ENCODE results near the gene BRINP3.

Gene BRINP3

DNA sequence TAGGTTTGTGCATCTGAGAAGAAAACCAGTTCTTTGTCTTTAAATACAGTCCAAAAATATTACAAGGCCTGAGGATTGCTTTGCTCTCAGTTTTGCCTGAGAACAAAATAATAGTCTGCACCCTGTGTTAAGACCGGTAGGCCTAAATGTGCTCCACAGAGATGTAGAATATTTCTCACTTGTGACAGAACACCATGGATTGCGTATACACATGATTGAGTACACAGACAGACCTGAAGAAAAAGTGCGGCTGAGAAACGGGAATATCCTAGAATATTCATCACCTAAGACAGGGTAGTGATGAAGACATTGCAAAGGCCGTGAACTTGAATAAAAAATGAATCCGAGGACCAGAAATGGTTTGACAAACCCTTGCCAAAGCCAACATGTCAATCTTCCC is 155.4 kb downstream of the BRINP3 start:
- DNase-seq (ENCODE audit: low spot score) = no peak

DNA sequence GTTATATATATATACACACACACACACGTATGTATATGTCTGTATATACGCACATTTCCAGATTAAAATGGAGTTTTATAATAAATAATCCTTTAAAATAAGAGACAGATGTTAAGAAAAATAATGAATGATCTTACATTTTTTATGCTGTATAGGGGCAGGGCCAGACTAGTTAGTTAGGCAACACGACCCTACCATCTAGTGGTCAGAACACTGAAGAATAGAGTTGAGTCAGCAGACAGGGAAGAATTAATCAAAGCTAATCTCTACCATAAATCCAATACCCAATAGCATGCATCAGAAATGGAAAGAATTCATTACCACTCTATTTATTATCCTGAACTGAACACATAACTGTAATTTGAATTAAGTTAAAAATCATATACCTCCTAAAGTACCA is 156.7 kb downstream of the BRINP3 start:
- DNase-seq (ENCODE audit: low spot score) = no peak

DNA sequence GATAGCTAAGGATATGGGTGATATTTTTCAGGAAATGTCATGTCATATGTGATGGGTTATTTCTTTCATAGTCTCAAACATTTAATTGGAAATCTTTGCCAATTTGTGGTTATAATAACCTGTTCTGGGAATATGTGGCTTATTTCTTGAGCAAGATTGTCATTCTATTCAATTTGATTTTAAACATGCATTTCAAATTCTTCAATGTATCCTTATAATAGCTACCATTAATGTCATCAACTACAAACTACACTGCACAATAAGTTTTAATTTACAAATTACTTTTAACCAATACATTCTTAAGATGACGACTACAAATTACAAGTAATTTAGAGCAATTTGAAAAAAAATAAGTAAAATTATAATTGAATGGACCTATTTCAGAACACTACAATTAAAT is 164.9 kb downstream of the BRINP3 start:
- no peak for DNase-seq (ENCODE audit: low spot score)

DNA sequence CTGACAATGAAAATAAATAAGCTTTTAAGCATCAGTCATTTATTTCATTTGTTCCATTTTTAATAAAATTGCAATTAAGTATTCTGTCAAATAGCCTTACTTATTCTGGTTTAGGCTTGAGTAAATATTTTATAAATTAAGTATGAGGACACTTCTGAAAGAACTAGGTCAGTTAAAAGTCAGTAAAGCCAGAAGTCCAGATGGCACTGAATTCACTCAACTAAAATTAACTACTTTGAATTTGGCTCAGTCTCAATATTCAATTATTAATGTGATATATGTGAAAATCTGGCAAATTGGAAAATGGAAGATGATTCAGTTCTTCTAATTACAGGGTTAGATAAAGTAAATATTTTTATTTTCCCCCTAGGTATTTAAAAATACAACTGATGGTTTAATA is 174.2 kb downstream of the BRINP3 start:
- no peak for DNase-seq (ENCODE audit: low spot score)

DNA sequence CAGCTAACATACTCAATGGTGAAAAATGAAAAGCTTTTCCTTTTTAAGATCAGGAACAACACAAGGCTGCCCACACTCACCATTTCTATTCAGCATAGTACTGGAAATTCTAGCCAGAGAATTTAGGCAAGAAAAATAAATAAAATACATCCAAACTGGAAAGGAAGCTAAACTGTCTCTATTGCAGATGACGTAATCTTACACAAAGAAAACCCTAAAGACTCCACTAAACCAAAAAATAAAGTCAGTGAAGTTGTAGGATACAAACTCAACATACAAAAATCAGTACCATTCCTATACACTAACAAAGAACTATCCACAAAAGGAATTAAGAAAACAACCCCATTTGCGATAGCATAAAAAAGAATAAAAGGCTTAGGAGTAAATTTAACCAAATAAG is 181.2 kb downstream of the BRINP3 start:
- DNase-seq (ENCODE audit: low spot score) = no peak

DNA sequence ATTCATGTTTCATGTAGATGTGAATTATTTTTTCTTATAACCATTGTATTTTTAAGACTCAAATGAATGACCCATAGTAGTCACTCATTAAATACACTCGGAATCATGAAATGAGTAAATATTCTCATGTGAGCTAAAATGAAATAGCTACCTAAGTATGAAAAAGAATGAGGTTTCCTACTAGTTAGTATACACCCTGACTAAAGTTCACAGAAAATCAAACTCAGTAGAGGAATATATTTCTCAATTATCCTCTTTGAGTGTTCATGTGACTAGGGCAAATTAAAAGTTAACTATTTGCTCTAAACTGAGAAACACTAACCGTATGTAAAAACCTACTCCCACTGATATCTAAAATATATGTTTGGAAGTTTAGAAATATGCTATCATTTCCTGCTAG is 187.8 kb downstream of the BRINP3 start:
- no peak for DNase-seq (ENCODE audit: low spot score)

DNA sequence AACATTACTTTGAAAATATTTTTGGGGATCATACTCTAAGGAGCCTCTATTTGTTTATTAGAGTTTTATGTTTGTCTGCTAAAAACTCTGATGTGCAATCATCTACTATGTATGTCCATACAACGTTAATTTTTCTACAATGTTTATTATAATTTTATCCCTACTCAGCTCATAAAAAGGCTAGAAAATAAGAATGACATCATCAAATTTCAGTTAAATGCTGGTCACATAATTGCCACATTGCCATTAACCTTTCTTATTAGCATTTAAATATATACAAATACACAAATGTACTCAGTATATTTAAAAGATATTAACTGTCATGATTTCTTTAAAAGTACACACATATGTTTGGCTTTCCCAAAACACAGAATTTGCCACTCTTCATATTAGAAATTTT is 191.6 kb downstream of the BRINP3 start:
- no peak for DNase-seq (ENCODE audit: low spot score)

DNA sequence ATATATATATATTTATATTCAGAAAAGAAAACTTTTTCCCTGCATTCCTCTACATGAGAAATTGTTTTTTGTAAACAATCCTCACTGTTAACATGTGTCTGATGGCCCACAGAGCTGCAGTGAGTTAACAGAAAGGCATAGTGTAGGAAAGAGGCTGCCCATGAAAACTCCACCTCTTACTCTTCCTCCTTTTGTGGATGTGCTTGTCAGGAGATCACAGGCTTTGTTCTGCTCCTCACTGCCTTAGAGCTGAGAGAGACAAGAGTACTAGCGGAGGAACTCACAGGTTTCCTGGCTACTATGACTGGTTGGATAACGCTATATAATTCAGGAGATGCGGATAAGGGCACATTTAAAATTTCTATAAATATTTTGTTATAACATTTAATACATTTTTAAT is 200.6 kb downstream of the BRINP3 start:
- DNase-seq (ENCODE audit: low spot score) = no peak

DNA sequence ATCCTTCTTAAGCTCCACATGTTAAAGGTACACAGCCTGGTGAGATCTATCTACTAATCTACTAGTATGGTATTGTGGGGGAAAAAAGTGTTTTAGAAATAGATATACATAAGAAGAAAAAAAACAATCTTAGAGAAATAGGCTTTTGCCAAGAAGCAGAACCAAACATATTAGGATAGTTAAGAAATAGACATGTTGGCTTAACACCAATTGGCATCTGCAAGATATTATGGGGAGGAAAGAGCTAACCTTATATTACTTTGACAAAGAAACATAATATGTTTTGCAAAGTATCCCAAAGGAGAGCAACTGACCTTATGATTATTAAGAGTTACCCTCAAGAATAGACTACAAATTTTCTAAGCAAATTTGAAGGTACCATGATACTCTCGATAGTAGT is 202.9 kb downstream of the BRINP3 start:
- no peak for DNase-seq (ENCODE audit: low spot score)

DNA sequence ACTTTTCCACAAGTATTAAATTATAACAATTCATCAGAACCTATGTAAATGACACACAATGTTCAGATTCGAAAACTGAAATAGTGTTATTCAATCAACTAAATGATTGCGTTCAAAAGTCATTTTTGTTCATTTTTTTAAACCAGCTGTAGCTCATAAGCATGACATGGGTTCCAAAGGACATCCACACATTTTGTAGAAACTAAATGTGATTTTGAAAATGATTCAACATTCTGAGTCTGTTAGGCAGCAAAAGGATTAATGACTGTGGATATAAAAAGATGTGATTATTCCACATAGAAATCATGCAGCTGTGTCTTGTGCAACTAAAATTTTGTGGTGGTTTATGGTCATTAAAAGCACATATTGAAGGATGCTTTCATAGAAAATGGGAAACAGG is 204.5 kb downstream of the BRINP3 start:
- no peak for DNase-seq (ENCODE audit: low spot score)

DNA sequence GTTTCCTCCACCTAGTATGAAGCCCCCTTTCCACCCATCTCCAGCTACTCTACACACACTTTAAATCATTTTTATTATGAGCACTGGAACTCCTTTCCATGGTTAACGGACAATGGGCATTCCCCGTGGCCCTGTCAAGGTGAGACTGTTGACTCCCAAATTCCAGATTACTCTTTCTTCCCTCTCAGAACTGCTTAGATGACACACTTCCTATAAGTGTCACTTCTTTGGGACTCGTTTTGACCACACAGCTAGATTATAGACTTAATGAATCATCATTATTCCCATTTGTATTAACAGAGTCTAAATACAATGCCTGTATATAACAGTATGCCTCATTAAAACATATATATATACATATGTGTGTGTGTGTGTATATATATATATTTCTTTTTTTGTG is 215.1 kb downstream of the BRINP3 start:
- DNase-seq (ENCODE audit: low spot score) = no peak

DNA sequence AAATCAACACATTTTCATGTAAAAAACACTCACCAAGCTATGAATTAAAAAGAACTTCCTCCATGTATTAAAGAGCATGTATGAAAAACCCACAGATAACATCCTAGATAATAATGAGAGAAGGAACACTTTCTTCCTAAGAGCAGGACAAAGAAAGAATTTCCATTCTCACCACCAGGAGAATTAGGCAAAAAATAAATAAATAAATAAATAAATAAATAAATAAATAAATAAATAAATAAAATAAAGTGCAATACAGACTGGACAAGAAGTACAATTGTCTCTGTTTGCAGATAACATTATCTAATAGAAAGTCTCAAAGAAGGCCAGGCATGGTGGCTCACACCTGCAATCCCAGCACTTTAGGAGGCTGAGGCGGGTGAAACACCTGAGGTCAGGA is 218.2 kb downstream of the BRINP3 start:
- DNase-seq (ENCODE audit: low spot score) = no peak

DNA sequence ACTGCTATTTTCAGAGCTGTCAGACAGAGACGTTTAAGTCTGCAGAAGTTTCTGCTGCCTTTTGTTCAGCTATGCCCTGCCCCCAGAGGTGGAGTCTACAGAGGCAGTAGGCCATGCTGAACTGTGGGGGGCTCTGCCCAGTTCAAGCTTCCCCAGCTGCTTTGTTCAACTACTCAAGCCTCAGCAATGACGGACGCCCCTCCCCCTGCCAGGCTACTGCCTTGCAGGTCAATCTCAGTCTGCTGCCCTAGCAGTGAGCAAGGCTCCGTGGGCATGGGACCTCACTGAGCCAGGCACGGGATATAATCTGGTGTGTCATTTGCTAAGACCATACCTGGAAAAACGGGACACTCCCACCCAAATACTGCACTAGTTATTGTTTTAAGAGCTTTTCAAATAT is 219.7 kb downstream of the BRINP3 start:
- no peak for DNase-seq (ENCODE audit: low spot score)

DNA sequence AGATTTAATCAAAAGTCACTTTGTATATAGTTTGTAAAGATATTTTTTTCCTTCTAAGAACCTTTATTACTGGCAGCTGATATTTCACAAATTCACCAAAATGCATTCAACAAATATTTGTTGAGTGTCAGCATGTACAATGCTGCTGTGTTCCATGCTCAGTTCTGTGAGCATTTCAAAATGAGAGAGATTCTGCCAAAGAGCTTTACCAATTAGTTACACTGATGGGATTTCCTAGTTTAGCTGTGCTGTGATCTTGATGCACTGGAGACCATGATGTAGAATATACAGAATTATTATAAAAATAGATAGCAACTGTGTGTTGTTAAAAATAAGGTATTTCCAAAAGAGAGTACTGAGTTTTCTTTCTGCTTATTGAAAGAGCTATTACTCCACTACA is 225.6 kb downstream of the BRINP3 start:
- no peak for DNase-seq (ENCODE audit: low spot score)

DNA sequence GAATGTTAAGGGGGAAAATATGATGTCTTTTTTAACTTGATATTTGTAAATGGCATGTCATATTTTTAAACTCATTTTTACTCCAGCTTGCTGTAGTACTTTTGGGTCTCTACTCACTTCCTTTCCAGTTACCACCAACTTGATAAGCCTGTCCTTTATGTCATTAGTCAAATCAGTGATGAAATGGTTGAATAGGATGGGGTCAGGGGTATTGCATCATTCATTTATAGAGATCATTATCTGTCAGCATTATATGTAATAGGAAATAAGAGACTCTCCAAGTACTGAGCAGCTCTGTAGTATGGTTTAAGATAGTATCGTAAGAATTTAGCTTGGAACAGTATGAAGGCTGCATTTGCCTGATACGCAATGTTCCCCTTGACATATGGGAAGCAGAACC is 227.3 kb downstream of the BRINP3 start:
- no peak for DNase-seq (ENCODE audit: low spot score)

DNA sequence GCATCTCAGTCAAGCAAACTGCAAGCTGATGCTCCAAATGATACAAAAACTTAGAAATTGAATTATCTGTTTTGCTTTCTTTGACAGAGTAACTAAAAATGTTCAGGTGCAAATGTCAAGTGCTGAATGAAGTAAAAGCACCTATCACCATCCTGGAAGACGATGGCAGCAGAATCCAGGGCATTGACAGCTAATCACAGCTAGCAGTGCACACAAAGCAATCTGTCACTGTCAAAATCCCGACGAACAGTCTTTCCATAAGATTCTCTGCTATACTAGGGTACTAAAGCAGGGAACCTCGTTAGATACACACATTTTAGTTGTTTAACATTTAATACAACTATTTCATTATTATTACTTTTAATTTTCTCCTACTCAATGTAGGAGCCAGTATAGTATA is 233.3 kb downstream of the BRINP3 start:
- DNase-seq (ENCODE audit: low spot score) = no peak

DNA sequence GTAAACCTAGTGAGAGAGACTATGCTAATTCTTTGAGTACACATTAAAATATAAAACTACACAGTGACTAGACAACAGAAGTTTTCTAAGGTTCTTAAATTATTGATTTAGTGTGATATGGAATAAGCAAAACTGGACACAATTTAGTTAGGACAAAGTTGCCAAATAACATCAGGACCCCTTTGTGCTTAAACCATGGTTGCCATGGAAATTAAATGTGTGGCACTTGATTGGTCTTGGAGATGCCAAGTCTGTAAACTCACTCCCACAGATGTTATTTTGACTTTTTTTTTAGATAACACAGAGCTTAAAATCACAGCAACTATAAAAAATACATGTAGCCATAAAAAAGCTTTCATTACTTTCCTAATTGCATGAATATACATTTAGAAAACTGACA is 234.6 kb downstream of the BRINP3 start:
- no peak for DNase-seq (ENCODE audit: low spot score)

DNA sequence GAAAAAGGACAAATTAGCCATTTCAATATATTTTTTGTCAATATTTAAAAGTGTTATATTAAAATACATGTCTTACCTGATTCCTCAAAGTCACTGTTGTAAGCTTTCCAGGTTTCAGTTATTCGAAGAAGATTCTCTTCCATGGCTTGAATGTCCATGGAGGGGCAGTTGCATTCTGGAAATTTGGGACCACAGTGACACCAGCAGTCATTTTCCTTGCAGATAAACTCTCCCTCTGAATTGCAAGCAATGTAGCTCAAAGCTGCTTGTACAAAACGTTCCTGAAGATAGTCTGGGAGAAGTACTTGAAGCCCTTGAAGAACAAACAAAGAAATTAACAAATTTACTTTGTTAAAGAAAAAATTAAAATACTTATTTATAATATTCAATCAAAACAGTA is 251.7 kb downstream of the BRINP3 start:
- no peak for DNase-seq (ENCODE audit: low spot score)

DNA sequence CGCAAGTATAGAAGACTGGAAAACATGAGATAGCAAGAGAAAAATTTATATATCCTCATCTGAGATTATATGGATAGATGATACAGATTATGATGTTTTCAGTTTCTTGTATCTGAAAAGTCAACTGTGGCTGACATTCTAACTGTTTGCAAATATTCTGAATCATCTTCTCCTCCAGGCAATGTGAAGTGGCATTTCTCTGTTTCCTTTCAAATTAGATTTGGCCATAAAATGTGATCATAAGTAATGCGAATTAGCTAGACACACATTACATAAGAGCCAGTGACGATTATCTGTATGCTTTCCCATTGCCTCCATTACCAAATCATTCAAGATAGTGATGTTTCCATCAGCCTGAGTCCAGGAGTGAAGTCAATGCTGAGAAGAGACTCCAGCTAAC is 265.2 kb downstream of the BRINP3 start:
- DNase-seq (ENCODE audit: low spot score) = no peak

DNA sequence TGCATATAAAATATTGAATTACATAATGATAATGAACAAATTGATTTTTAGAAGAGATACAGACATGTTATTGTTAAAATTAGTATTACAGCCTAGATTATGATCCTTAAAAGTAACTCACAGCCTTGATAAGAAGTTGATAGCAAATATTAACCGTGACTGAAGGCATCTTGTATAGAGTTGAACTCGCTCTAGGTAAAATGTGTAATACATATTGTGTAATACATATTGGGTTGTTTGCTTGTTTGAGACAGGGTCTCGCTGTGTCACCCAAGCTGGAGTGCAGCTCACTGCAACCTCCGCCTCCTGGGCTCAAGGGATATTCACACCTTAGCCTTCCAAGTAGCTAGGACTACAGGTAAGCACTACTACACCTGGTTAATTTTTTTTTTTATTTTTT is 269.9 kb downstream of the BRINP3 start:
- DNase-seq (ENCODE audit: low spot score) = no peak

DNA sequence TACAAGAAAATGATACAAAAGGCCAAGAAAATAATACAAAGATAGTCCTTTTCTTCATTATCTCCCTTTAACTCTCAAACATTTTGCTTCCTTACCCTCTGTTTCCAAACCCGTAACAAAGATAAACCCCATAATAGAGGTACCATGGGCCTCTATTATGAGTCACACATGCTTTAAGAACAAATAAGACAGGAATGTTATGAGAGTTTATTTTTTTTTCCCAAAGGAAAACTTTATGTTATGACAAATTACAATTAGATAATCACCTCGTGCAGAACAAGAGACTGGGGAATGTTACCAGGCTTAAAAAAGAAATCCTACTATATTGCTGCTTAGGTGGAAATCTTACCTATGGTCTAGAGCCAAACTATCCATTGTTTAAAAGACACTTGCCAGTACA is 272.0 kb downstream of the BRINP3 start:
- no peak for DNase-seq (ENCODE audit: low spot score)

DNA sequence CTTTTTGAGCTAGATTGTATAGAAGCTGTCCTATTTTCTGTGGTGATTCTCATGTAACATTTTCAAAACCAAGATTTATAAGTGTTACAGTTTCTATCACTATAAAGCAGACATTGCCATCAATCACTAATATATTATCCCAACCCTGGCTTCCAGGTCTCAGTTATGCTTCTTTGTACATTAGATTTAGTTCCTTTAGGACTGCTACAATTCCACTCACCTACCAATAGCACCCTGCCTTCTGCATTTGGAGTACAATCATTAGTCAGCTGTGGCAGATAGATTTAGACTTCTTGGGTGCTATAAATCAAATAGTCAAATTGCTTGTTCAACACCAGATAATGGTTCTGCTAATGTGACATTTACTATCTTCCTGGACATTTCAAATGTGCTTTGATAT is 281.6 kb downstream of the BRINP3 start:
- DNase-seq (ENCODE audit: low spot score) = no peak

DNA sequence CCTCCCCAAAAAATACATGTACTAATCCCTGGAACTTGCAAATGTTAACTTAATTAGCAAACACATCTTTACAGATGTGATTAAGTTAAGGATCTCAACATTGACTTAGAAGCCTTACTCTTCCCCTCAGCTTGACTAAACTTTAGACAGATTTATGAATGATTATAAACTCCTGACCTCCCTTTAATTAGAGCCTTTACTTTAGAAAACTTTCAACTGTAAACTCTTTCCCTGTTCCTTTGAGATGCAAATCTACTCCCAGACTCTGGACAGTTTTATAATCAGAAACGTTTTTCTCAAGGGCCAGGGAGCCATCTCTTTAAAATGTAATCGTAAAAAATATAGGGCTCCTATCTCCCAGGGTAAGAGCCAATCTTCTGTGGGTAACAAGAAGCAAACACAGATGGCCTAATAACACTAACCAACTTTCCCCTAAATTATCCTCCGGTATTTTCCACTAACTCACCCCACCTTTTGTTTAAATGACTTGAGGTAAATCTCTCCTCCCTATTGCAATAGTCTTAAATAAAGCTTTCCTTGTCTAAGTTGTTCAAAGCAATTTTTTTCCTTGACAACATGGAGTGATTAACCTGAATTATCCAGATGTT is 284.1 kb downstream of the BRINP3 start:
- no peak for DNase-seq (ENCODE audit: low spot score)

DNA sequence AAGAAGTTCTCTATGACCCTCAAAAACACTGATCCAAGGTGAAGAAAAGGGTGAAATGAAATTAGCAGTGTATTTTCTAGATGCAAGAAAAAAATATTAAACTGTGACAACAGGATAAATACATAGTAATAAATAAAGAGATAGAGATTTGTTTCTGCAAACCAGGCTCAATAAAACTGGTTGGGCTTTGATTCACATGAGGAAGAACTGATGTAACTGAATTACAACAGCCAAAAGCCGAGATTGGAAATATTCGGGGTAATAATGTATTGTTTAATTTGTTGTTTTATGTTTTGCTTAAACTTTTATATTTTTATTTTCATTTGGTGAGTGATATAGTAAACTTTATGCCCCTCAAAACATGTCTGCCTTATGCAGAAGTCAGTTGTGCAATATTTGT is 285.0 kb downstream of the BRINP3 start:
- no peak for DNase-seq (ENCODE audit: low spot score)

DNA sequence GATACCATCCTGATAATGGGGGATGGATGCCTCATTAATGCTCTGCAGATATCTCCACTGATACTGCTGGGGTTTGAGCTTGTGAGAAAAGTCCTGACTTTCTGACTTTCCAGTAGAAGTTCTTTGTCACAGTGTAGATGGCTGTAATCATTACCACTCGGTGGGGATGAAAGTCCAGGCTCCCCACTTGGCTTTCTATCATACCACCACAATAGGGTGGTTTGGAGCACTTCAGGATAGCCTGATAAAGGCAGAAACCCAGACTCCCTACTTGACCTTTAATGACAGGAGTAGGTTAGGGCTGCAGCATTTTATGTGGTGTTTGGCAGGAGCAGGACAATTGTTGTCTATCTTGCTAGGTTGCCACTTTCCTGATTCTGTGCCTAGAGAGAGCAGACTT is 294.1 kb downstream of the BRINP3 start:
- DNase-seq (ENCODE audit: low spot score) = no peak
